Neural progenitor cell (in vitro differentiated cells): ENCODE measurements around the gene RALGAPA1. TPM values are rescaled to one million over a fixed set of nuclear protein-coding genes. Genes with fewer than 3 reads are reported as not detected.

Source experiments
- DNase-seq: peaks from one replicate; pipeline ENCODE4 v3.0.0-alpha.2; 2016; ENCODE audit warnings: low spot score
- H2AFZ ChIP-seq: fragments of 200-600 bp; sonication (generic); replicated peaks from 2 replicates; pipeline ENCODE4 v1.6.1; 2016; ENCODE audit warnings: antibody characterized with exemption
- H3F3A ChIP-seq: fragments of 200-600 bp; sonication (generic); 2 replicates; pipeline ENCODE4 v1.6.1; 2016; ENCODE audit warnings: antibody characterized with exemption, low read depth
- H3K27ac ChIP-seq: fragments of 200-600 bp; sonication (generic); 2 replicates; pipeline ENCODE4 v1.5.1; 2016; ENCODE audit warnings: mild to moderate bottlenecking
- H3K27me3 ChIP-seq: fragments of 200-600 bp; sonication (generic); 2 replicates; pipeline ENCODE4 v1.6.1; 2016; ENCODE audit warnings: mild to moderate bottlenecking, moderate library complexity
- H3K36me3 ChIP-seq: fragments of 200-600 bp; sonication (generic); 2 replicates; pipeline ENCODE4 v1.5.1; 2016
- H3K4me1 ChIP-seq: fragments of 200-600 bp; sonication (generic); 2 replicates; pipeline ENCODE4 v1.6.1; 2016; ENCODE audit warnings: mixed run types
- H3K4me2 ChIP-seq: fragments of 200-600 bp; sonication (generic); 2 replicates; pipeline ENCODE4 v1.6.1; 2016
- H3K4me3 ChIP-seq: fragments of 200-600 bp; sonication (generic); 2 replicates; pipeline ENCODE4 v1.5.1; 2016
- H3K79me2 ChIP-seq: fragments of 200-600 bp; sonication (generic); 2 replicates; pipeline ENCODE4 v1.6.1; 2016; ENCODE audit warnings: low read depth
- H3K9ac ChIP-seq: fragments of 200-600 bp; sonication (generic); 2 replicates; pipeline ENCODE4 v1.6.1; 2016
- H3K9me3 ChIP-seq: fragments of 200-600 bp; sonication (generic); 2 replicates; pipeline ENCODE4 v1.5.1; 2016; ENCODE audit warnings: low read depth
- H4K20me1 ChIP-seq: fragments of 200-600 bp; sonication (generic); 2 replicates; pipeline ENCODE4 v1.6.1; 2016; ENCODE audit warnings: low read depth
- H3K27ac Mint-ChIP-seq: 3 replicates; pipeline ENCODE4 v1.8.0; 2021; ENCODE audit warnings: mixed read lengths
- H3K27me3 Mint-ChIP-seq: 2 replicates; pipeline ENCODE4 v1.8.0; 2022; ENCODE audit warnings: low read depth, mild to moderate bottlenecking, inconsistent platforms, moderate library complexity, mixed read lengths; ENCODE audit not compliant: insufficient read depth
- H3K36me3 Mint-ChIP-seq: 3 replicates; pipeline ENCODE4 v1.8.0; 2021; ENCODE audit warnings: mixed read lengths
- H3K4me1 Mint-ChIP-seq: 3 replicates; pipeline ENCODE4 v1.8.0; 2021; ENCODE audit warnings: mixed read lengths
- H3K4me3 Mint-ChIP-seq: 3 replicates; pipeline ENCODE4 v1.8.0; 2021; ENCODE audit warnings: mild to moderate bottlenecking, moderate library complexity, mixed read lengths
- H3K9me3 Mint-ChIP-seq: 3 replicates; pipeline ENCODE4 v1.8.0; 2020; ENCODE audit warnings: mixed read lengths
- CTCF ChIP-seq: fragments of 200-600 bp; sonication (generic); IDR thresholded peaks from 2 replicates; pipeline ENCODE4 v1.5.1; 2017; ENCODE audit warnings: antibody characterized with exemption, mild to moderate bottlenecking
- EZH2 ChIP-seq: fragments of 200-600 bp; sonication (generic); IDR thresholded peaks from 2 replicates; pipeline ENCODE4 v1.6.1; 2017; ENCODE audit warnings: antibody characterized with exemption, mild to moderate bottlenecking, moderate library complexity
- EZH2phosphoT487 ChIP-seq: fragments of 200-600 bp; sonication (generic); IDR thresholded peaks from 2 replicates; pipeline ENCODE4 v1.6.1; 2017; ENCODE audit warnings: antibody characterized with exemption
- total RNA-seq: library from RNA; depleted of rRNA; stranded (reverse); fragments of >200 nt; gene quantifications from 2 replicates; pipeline ENCODE4 v1.2.3, GENCODE V29; 2015; ENCODE audit warnings: low replicate concordance

The RALGAPA1 gene
- total RNA-seq, 1 donor from 2014 or later, result 31.7 TPM

- H3K36me3 ChIP-seq, result no peaks in the 10 kb centered on the region
- Mint-ChIP-seq H3K27me3 (no peaks in the 10 kb centered on the region), H3K4me1 (peaks cover 17% of the 10 kb centered on the region), H3K36me3 (peaks cover 3% of the 10 kb centered on the region), H3K4me3 (peak overlapping the region; percentile 96), H3K27ac (no peak overlapping the region), H3K9me3 (no peaks in the 10 kb centered on the region)
- H3K27ac ChIP-seq, result no peak overlapping the region
- peaks cover 11% of the 10 kb centered on the region for H4K20me1 ChIP-seq
- no peak for TF ChIP-seq CTCF
- TF ChIP-seq EZH2, result no peak
- no peak for TF ChIP-seq EZH2phosphoT487
- H3F3A ChIP-seq, result peaks cover 24% of the 10 kb centered on the region
- H3K9ac ChIP-seq, result no peak overlapping the region
- no peak overlapping the region for H3K4me2 ChIP-seq
- DNase-seq, result no peak
- no peaks in the 10 kb centered on the region for H3K9me3 ChIP-seq
- H3K79me2 ChIP-seq, result peaks cover 32% of the 10 kb centered on the region
- peaks cover 18% of the 10 kb centered on the region for H3K4me1 ChIP-seq
- H2AFZ ChIP-seq, result no peak overlapping the region
- H3K4me3 ChIP-seq, result peak overlapping the region; percentile 78
- H3K27me3 ChIP-seq, result no peaks in the 10 kb centered on the region
Observed at GRCh38 chr14:35809597-35809996, 502 bp upstream of the RALGAPA1 start.

- Histone ChIP-seq H3K27ac (peak overlapping the region; percentile 73), H3F3A (peaks cover 24% of the 10 kb centered on the region), H3K4me3 (peak overlapping the region; percentile 78), H4K20me1 (peaks cover 11% of the 10 kb centered on the region), H3K27me3 (no peaks in the 10 kb centered on the region), H3K9me3 (no peaks in the 10 kb centered on the region), H2AFZ (peak overlapping the region; percentile 83), H3K9ac (peak overlapping the region; percentile 51), H3K4me2 (peak overlapping the region; percentile 92), H3K79me2 (peaks cover 45% of the 10 kb centered on the region), H3K36me3 (no peaks in the 10 kb centered on the region), H3K4me1 (peaks cover 18% of the 10 kb centered on the region)
- Mint-ChIP-seq H3K9me3 (no peaks in the 10 kb centered on the region), H3K4me3 (peak overlapping the region; percentile 96), H3K4me1 (peaks cover 17% of the 10 kb centered on the region), H3K36me3 (peaks cover 4% of the 10 kb centered on the region), H3K27me3 (no peaks in the 10 kb centered on the region), H3K27ac (peak overlapping the region; percentile 53)
- DNase-seq, result peak; percentile 43
- no peak for TF ChIP-seq EZH2
- TF ChIP-seq CTCF, result no peak
- no peak for TF ChIP-seq EZH2phosphoT487
Observed at GRCh38 chr14:35808076-35808637, 938 bp downstream of the RALGAPA1 start.

- Histone ChIP-seq H3K4me3 (peak overlapping the region; percentile 78), H3K9ac (no peak overlapping the region), H3K4me1 (peaks cover 18% of the 10 kb centered on the region), H3K9me3 (no peaks in the 10 kb centered on the region), H3K79me2 (peaks cover 51% of the 10 kb centered on the region), H3K27me3 (no peaks in the 10 kb centered on the region), H4K20me1 (peaks cover 11% of the 10 kb centered on the region), H3F3A (peaks cover 24% of the 10 kb centered on the region), H2AFZ (no peak overlapping the region), H3K36me3 (no peaks in the 10 kb centered on the region), H3K4me2 (peak overlapping the region; percentile 92), H3K27ac (no peak overlapping the region)
- DNase-seq, result no peak
- no peak overlapping the region for H3K27ac Mint-ChIP-seq
- no peak for TF ChIP-seq CTCF
- no peak for TF ChIP-seq EZH2
- TF ChIP-seq EZH2phosphoT487, result no peak
- H3K9me3 Mint-ChIP-seq, result no peaks in the 10 kb centered on the region
- H3K4me3 Mint-ChIP-seq, result peak overlapping the region; percentile 96
- H3K36me3 Mint-ChIP-seq, result peaks cover 4% of the 10 kb centered on the region
- no peaks in the 10 kb centered on the region for H3K27me3 Mint-ChIP-seq
- peaks cover 17% of the 10 kb centered on the region for H3K4me1 Mint-ChIP-seq
Observed at GRCh38 chr14:35807131-35807961, 1.7 kb downstream of the RALGAPA1 start.
